NB4 (cell line): Measurements from ENCODE around the gene EMD.

Experiments
- DNase-seq: peaks from one replicate; pipeline ENCODE4 v3.0.0; 2010; ENCODE audit warnings: low read depth
- H3K4me3 ChIP-seq: one replicate; pipeline ENCODE4 v1.5.1; 2011; ENCODE audit warnings: mild to moderate bottlenecking, low read depth, low read length, moderate library complexity
- MYC ChIP-seq: IDR thresholded peaks from 2 replicates; pipeline ENCODE4 v1.6.1; 2011; ENCODE audit warnings: low read depth, low read length
- POLR2A ChIP-seq: IDR thresholded peaks from 2 replicates; pipeline ENCODE4 v1.6.1; 2011; ENCODE audit warnings: mild to moderate bottlenecking; ENCODE audit not compliant: insufficient read length; ENCODE audit errors: extremely low read depth
- TF ChIP-seq, protein P1 (sequence below): IDR thresholded peaks from 2 replicates; pipeline ENCODE4 v1.6.1; 2011; ENCODE audit warnings: low read depth, low read length
- TF ChIP-seq, protein P2 (sequence below): IDR thresholded peaks from one replicate; pipeline ENCODE4 v1.5.1; 2012; ENCODE audit warnings: low read depth, low read length

EMD gene

DNA sequence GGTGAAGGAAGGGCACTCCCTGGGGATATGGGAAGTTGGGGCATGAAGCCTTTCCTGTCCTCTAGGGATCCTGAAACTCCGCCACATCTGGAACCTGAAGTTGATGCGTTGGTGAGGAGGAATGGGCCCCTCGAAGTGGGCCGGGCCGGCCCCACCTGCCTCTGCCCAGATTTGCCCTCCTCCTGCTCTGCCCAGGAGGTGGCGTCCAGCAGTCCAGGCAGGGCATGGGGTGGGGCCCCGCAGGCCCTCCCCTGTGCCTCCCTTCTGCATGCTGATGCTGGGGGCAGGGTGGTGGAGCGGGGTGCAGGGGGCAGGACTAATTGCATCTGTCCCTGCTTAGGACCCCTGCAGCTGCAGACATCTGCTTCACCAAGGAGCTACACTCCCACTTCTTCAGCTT lies 34.0 kb downstream of the EMD start:
- no peak for TF ChIP-seq POLR2A
- no peak overlapping the region for H3K4me3 ChIP-seq
- DNase-seq: no peak

DNA sequence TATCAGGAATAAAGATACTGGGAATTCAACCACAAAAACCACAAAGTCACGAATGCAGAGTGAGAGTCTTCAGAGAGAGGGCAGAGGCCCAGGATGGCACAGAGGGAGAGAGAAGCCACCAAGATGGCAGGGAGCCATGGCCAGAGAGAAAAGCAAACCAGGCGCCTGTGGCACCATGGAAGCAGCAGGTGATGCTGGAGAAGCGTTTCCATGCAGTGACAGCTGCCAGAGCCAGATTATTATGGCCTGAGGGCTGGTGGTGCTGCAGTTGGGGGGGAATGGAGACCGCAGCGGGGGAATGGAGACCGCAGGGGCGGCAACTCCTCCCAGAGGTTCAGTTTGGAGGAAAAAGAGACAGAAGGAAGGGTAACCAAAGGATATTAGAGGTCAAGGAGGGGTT lies 38.1 kb downstream of the EMD start:
- TF ChIP-seq POLR2A: no peak
- TF ChIP-seq, protein P1, sequence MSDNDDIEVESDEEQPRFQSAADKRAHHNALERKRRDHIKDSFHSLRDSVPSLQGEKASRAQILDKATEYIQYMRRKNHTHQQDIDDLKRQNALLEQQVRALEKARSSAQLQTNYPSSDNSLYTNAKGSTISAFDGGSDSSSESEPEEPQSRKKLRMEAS: no peak
- TF ChIP-seq, protein P2, sequence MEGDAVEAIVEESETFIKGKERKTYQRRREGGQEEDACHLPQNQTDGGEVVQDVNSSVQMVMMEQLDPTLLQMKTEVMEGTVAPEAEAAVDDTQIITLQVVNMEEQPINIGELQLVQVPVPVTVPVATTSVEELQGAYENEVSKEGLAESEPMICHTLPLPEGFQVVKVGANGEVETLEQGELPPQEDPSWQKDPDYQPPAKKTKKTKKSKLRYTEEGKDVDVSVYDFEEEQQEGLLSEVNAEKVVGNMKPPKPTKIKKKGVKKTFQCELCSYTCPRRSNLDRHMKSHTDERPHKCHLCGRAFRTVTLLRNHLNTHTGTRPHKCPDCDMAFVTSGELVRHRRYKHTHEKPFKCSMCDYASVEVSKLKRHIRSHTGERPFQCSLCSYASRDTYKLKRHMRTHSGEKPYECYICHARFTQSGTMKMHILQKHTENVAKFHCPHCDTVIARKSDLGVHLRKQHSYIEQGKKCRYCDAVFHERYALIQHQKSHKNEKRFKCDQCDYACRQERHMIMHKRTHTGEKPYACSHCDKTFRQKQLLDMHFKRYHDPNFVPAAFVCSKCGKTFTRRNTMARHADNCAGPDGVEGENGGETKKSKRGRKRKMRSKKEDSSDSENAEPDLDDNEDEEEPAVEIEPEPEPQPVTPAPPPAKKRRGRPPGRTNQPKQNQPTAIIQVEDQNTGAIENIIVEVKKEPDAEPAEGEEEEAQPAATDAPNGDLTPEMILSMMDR: no peak
- no peak for TF ChIP-seq MYC
- DNase-seq: no peak
- H3K4me3 ChIP-seq: no peak overlapping the region

DNA sequence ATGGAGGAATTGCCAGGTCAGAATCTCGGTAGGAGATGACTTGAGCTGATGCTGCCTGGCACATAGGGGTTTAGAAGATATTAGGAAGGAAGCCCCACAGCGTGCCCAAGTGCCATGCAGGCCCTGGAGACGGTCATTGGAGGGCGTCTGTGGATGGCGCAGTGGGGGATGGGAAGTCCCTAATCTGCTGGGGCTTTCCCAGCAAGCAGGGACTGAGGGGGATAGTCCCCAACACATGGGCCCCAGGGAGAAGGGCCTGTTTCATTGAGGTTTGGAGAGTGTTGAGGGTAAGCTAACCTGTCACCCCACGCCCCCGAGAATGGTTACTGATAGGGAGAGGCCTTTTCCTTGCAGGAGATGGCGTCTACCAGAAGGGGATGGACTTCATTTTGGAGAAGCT lies 40.1 kb downstream of the EMD start:
- H3K4me3 ChIP-seq: no peak overlapping the region
- TF ChIP-seq, protein P2: no peak
- no peak for TF ChIP-seq POLR2A
- TF ChIP-seq, protein P1: no peak
- TF ChIP-seq MYC: no peak
- no peak for DNase-seq

DNA sequence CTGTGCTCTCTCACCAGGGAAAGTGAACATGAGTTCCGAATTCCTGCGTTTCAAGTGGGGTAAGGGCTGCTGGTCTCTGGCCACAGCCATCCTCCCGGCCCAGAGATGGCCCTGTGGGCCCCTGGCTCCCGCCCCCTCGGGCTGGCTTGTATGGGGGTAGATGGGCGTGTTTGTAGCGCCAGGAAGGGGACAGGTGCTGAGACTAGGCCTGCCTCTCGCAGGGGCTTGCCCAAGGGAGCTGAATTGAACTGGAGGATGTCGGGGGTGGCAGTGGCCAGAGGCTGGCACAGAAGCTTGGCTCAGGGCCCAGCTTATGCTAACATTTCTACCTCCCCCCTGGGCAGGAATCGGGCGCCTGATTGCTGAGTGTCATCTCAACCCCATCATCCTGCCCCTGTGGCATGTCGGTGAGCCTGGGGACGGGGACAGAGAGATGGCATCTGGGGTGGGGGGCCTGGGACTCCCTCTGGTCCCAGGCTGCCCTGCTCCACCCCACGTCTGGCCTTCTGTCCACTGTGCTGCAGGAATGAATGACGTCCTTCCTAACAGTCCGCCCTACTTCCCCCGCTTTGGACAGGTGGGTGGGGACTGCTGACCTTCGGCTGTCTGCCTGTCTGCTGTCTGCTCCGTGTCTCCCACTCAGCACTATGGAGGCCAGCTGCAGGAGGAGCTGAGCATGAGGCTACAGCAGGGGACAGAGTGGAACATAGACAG lies 40.8 kb downstream of the EMD start:
- no peak overlapping the region for H3K4me3 ChIP-seq
- TF ChIP-seq, protein P1: no peak
- DNase-seq: no peak

DNA sequence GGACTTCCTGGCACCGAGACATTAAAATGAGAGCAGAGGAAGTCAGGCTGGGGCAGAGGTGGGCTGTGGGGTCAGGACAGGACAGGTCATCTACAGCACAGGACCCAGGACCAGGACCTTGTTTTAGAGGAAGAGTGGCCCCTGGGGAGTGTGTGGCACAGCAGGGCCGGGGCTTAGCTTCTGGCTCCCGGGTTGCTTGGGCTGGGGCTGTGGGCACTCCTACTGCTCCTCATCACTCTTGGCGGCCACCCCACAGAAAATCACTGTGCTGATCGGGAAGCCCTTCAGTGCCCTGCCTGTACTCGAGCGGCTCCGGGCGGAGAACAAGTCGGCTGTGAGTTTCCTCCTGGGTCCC lies 41.3 kb downstream of the EMD start:
- no peak overlapping the region for H3K4me3 ChIP-seq
- DNase-seq: no peak
- TF ChIP-seq, protein P1: no peak
- TF ChIP-seq, protein P2: no peak
- no peak for TF ChIP-seq MYC
- TF ChIP-seq POLR2A: no peak

DNA sequence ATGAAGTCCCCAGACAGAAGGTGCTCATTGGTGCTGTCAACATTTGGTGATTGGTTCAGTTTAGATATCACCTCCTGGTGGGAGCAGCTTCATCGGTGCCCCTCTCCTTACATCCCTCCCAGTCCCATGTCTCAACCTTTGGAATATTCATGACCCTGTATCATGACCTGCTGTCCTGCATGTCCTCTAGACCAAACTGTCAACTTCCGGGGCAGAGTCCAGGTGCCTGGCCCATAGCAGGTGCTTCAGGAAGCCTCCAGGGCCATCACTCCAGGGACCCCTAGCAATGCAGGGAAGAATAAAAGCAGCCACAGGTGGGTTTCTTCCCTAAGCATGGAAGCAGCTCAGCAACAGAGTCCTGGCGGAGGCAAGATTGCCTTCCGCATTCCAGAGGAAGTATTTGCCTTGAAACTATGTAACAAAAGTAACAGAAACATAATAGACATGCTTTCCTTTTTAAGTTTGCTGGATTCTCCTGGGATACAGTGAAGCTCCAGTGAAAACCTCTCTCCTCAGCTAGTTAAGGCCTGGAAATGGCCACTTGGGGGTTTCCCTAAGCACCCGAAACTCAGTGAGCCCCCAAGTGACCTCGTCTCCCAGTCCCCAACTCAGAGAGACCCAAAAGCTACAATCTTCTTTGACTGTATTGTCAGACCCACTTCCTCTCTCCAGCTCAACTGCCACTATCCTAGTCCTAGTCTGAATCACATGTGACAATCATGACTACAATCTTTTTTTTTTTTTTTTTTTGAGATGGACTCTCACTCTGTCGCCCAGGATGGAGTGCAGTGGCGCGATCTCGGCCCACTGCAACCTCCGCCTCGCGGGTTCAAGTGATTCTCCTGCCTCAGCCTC lies 48.0 kb downstream of the EMD start:
- DNase-seq: peak; percentile 45
- H3K4me3 ChIP-seq: no peak overlapping the region
- TF ChIP-seq, protein P2: no peak
- TF ChIP-seq, protein P1: no peak
- TF ChIP-seq POLR2A (no peak), MYC (no peak)
